DMS153 (cell line): ENCODE data around the gene PRPH.
"Not testable (repeated sequence)": the region's sequence is repeated elsewhere in the genome, so short reads cannot be mapped to it uniquely, and the experiment has no call there.

ENCODE experiments used
- DNase-seq: peaks from one replicate; lab custom pipeline; 2025; lab: John Stamatoyannopoulos, UW

Gene PRPH

GRCh38 chr12:49295082-49295936, at the start of gene PRPH:
PRPH (plus strand) TSS chr12:49295147; CDS start chr12:49295201, 54 bp downstream.
- DNase-seq, result peak; percentile 17

GRCh38 chr12:49251357-49251756, 43.6 kb upstream of the PRPH start:
- no peak for DNase-seq

- DNase-seq, result no peak
Measured at GRCh38 chr12:49253033-49253623, 41.8 kb upstream of the PRPH start.

GRCh38 chr12:49255456-49255855, 39.5 kb upstream of the PRPH start:
- DNase-seq, result not testable (repeated sequence)

- no peak for DNase-seq
Measured at GRCh38 chr12:49255857-49256637, 38.9 kb upstream of the PRPH start.

DNA sequence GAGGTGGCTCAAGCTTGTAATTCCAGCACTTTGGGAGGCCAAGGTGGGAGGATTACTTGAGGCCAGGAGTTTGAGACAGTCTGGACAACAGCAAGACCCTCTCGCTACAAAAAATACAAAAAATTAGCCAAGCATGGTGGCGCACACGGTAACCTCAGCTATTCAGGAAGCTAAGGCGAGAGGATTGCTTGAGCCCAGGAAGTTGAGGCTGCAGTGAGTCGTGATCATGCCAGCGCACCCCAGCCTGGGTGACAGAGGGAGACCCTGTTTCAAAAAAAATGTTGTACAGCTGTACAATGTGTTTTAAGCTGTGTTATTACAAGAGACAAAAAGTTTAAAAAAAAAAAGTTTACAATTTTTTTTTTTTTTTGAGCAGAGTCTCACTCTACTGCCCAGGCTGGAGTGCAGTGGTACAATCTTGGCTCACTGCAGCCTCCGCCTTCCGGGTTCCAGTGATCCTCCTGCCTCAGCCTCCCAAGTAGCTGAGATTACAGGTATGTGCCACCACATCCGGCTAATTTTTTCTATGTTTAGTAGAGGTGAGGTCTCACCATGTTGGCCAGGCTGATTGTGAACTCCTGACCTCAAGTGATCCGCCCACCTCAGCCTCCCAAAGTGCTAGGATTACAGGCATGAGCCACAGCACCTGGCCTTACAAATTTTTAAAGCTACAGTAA, 37.3 kb upstream of the PRPH start:
- DNase-seq, result not testable (repeated sequence)

DNA sequence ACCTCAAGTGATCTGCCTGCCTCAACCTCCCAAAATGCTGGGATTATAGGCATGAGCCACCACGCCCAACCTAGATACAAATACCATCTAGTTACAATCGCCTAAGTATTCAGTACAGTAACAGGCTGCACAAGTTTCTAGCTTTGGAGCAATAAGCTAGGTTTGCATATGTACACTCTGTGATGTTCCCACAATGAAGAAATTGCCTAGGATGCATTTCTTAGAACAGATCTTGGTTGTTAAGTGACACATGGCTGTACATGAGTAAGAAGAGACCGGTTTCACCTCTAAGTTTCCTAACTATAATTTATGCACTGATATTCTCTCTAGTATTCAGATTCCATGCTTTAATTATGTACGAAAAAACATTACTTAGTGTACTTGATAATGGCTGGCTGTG, 35.5 kb upstream of the PRPH start:
- no peak for DNase-seq

DNA sequence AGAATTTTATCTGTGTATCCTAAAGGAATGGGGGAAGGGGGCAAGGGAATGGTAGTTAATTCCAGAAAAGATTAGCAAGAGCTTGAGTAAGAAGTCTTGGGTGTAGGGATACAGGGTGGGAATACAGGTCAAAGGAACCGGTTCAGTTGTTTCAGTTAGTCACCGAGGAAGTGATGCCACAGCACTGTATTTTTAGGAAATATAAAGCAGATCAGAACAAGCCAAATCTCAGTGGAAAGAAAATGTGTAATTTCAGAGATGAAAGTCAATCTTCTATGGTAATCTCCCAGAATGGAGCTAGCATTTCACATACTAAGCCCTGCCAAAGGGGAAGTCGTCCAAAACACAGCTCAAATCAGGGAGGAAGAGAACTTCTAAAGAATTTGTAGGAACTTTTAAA, 34.8 kb upstream of the PRPH start:
- no peak for DNase-seq

GRCh38 chr12:49260571-49261363, 34.2 kb upstream of the PRPH start:
- DNase-seq, result no peak

- no peak for DNase-seq
Measured at GRCh38 chr12:49261721-49262120, 33.2 kb upstream of the PRPH start.

DNA sequence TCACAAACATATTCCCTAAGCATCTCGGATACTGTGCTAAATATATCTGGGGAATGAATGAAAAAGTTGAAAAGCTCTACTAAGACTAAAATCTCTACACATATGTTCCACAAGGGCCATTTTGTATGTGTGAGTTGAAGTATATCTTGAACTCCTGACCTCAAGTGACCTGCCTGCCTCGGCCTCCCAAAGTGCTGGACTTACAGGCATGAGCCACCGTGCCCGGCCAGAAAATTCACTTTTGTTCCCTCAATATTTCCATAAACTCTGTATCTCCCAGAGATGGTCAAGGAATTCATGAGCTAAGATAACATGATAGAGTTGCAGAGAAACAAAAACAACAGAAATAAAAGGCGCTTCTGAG, 31.6 kb upstream of the PRPH start:
- no peak for DNase-seq

DNA sequence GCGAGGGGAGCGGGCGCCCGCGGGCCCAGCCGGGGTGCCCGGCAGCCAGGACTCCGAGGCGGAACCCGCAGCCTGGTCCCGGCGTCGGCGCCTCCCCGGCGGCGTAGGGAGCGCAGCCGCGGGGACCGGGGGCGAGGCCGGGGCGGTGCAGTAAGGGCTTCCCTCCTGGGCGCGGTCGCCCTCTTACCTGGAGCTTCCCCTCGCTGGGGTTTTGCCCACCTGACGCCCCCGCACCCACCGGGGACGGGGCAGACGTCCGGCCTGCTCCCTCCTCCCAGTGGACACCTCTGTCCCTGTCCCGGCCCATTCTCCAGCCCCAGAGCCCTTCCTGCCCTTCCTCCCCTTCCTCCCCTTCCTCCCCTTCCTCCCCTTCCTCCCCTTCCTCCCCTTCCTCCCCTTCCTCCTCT, 30.5 kb upstream of the PRPH start:
- DNase-seq, result no peak

- peak; percentile 81 for DNase-seq
Measured at GRCh38 chr12:49264873-49265792, 29.8 kb upstream of the PRPH start, which contains the start of gene TUBA1C. TUBA1C (plus strand) TSS chr12:49265082; CDS start chr12:49265182, 100 bp downstream.

DNA sequence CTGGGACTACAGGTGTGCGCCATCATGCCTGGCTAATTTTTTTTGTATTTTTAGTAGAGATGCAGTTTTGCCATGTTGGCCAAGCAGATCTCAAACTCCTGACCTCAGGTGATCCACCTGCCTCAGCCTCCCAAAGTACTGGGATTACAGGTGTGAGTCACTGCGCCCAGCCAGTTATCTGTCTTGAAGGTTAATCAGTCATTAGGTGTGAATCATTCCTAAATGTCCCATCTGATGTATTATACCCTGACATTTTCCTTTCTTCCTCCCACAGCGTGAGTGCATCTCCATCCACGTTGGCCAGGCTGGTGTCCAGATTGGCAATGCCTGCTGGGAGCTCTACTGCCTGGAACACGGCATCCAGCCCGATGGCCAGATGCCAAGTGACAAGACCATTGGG, 25.8 kb upstream of the PRPH start:
- not testable (repeated sequence) for DNase-seq

GRCh38 chr12:49272790-49273725, 21.9 kb upstream of the PRPH start:
- no peak for DNase-seq

DNA sequence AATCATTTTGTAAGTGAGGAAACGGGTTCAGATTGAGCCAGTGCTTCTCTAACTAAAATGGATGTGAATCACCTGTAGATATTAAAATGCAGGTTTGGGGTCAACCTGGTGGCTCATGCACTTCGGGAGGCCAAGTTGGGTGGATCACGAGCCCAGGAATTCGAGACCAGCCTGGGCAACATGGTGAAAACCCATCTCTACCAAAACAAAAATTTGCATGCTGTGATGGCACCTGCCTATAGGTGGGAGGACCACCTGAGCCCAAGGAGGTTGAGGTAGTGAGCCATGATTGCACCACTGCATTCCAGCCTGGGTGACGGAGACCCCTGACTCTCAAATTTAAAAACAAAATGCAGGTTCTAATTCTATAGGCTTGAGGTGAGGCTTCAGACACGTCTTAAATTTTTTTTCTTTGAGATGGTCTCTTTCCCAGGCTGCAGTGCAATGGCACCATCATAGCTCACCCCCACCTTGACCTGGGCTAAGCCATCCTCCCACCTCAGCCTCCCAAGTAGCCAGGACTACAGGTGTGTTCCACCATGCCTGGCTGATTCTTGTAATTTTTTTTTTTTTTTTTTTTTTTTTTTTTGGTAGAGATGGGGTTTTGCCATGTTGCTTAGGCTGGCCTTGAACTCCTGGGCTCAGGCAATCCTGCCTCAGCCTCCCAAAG, 21.1 kb upstream of the PRPH start:
- DNase-seq, result no peak

- DNase-seq, result no peak
Measured at GRCh38 chr12:49274396-49275069, 20.4 kb upstream of the PRPH start.
